Stimulated activated CD4-positive, alpha-beta T cell treated with anti-CD3 and anti-CD28 coated beads, Interleukin-1b, Interleukin-23, amount 100 ng/mL, for 4 hours (primary cell): ENCODE measurements around the gene UHRF2.
"Not testable (repeated sequence)": the region's sequence is repeated elsewhere in the genome, so short reads cannot be mapped to it uniquely, and the experiment has no call there.

ENCODE experiments used
- DNase-seq, 2 donors: peaks; one replicate each; pipeline ENCODE4 v3.0.0-alpha.2; 2020; ENCODE audit warnings: low read depth in 2 of 2

The UHRF2 gene, protein sequence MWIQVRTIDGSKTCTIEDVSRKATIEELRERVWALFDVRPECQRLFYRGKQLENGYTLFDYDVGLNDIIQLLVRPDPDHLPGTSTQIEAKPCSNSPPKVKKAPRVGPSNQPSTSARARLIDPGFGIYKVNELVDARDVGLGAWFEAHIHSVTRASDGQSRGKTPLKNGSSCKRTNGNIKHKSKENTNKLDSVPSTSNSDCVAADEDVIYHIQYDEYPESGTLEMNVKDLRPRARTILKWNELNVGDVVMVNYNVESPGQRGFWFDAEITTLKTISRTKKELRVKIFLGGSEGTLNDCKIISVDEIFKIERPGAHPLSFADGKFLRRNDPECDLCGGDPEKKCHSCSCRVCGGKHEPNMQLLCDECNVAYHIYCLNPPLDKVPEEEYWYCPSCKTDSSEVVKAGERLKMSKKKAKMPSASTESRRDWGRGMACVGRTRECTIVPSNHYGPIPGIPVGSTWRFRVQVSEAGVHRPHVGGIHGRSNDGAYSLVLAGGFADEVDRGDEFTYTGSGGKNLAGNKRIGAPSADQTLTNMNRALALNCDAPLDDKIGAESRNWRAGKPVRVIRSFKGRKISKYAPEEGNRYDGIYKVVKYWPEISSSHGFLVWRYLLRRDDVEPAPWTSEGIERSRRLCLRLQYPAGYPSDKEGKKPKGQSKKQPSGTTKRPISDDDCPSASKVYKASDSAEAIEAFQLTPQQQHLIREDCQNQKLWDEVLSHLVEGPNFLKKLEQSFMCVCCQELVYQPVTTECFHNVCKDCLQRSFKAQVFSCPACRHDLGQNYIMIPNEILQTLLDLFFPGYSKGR

GRCh38 chr9:6412487-6413364 is at the start of gene UHRF2:
Gene UHRF2, plus strand, starts transcription at chr9:6413199. Its CDS starts 292 bp downstream, at chr9:6413491.
- DNase-seq, result peak; percentile 99

- DNase-seq, result no peak
Measured at GRCh38 chr9:6367128-6367890, 45.7 kb upstream of the UHRF2 start.

- no peak for DNase-seq
Measured at GRCh38 chr9:6368831-6369230, 44.2 kb upstream of the UHRF2 start.

- not testable (repeated sequence) for DNase-seq
Measured at GRCh38 chr9:6381477-6382012, 31.5 kb upstream of the UHRF2 start.

- no peak for DNase-seq
Measured at GRCh38 chr9:6382681-6383080, 30.3 kb upstream of the UHRF2 start.

DNA sequence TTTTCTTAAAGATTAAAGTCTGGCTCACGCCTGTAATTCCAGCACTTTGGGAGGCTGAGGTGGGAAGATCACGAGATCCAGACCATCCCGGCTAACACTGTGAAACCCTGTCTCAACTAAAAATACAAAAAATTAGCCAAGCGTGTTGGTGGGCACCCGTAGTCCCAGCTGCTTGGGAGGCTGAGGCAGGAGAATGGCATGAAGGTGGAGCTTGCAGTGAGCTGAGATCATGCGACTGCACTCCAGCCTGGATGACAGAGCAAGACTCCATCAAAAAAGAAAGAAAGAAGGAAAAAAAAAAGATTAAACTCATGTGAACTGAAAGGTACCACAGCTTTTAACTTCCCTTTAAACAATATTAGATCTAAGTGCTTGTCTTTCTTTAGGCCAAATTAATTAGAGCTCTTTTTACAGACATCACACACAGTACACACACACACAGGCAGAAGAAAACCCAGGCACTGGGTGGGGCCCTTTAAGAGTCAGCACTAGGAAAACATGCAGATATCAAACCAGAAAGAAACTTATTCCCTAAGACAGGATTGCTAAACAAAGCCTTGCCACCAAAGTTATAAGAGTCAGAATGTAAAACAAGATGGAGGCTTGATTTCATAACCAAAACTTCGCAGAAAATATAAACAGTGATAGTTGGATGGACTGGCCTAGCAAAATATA is 29.3 kb upstream of the UHRF2 start:
- no peak for DNase-seq

GRCh38 chr9:6384732-6385131 is 28.3 kb upstream of the UHRF2 start:
- DNase-seq, result no peak

DNA sequence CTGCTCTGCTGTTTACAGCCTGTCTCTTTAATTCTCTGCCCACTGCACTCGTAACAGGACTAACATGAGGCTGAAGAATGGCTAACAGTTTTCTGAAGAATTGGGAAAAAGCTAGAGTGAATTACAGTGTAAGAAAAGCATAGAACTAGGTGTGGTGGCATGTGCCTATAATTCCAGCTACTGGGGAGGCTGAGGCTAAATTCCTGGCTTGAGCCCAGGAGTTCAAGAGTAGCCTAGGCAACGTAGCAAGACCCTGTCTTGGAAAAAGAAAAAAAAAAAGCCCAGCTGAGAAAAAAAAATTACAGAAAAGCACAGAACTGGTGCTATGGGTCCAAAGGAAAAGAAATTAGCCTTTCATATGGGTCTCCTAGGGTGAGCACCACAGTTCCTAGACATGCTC is 13.9 kb upstream of the UHRF2 start:
- DNase-seq, result no peak

GRCh38 chr9:6405371-6405770 is 7.6 kb upstream of the UHRF2 start:
- no peak for DNase-seq

DNA sequence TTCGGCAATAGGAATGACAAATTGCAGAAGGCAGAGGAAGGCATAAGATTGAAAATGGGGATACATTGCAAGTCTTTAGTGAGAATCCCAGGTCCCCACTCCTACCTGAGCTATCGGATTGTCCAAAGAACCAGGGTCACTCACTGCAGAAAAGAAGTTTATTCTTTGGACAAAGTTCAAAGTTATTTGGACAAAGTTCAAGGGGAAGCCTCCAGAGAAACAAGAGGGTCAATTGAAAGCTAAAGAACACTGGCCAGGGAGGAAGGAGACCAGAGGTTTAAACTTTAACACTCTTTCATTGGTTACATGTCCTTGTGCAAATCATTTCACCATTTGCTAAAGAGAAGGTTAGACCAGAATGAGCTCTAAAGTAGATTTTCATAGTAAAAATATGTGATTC is 5.2 kb upstream of the UHRF2 start:
- DNase-seq, result no peak

- DNase-seq, result no peak
Measured at GRCh38 chr9:6408320-6408719, 4.7 kb upstream of the UHRF2 start.

- DNase-seq, result no peak
Measured at GRCh38 chr9:6409811-6410210, 3.2 kb upstream of the UHRF2 start.

GRCh38 chr9:6410633-6411032 is 2.4 kb upstream of the UHRF2 start:
- no peak for DNase-seq

DNA sequence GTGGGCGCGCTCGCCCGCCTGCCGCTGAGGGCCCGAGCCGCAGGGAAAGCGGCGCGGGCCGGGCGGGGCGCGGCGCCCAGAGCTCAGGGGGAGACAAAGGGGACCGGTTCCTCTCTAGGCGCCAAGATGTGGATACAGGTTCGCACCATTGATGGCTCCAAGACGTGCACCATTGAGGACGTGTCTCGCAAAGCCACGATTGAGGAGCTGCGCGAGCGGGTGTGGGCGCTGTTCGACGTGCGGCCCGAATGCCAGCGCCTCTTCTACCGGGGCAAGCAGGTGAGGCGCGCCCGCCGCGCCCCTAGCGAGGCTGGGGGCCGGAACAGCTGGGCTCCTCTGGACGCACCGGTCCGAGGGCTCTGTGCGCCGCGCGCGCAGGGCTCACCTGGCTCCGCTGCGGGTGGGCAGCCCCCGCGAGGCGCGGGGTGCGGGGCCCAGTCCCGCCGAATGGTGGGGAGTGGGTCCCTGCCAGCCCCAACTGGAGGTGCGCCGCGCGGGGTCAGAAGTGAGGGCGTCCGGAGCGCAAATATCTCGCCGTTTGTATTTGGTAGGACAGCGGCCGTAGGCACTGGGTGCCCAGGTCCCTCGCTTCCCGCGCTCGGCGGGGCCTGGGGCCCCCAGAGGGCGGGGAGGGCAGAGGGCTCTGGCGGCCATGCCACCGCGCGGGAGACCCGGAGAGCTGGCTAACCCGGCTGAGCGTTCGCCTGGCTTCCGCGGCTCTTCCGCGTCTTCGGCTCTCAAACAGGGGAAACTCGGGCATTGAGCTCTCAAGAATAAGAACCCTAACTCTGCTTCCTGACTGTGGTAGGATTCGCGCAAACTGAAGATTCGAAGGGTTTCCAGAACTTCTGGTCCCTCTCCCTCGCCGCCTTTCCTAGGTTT is 607 bp downstream of the UHRF2 start:
- peak; percentile 8 to 27 for DNase-seq

GRCh38 chr9:6414247-6414641 is 1.2 kb downstream of the UHRF2 start:
- DNase-seq, result no peak

- no peak for DNase-seq
Measured at GRCh38 chr9:6415266-6415665, 2.3 kb downstream of the UHRF2 start.

GRCh38 chr9:6417186-6417585 is 4.2 kb downstream of the UHRF2 start:
- DNase-seq, result no peak

GRCh38 chr9:6418764-6419163 is 5.8 kb downstream of the UHRF2 start:
- DNase-seq, result no peak

GRCh38 chr9:6424940-6425339 is 11.9 kb downstream of the UHRF2 start:
- no peak for DNase-seq
